GM19023 (cell line): ENCODE results near the gene VSIG4.

Source experiments
- ATAC-seq: cut with Tn5 transposase; IDR thresholded peaks from one replicate; pipeline ENCODE4 v1.9.1; 2021; ENCODE audit warnings: mild to moderate bottlenecking, moderate library complexity; ENCODE audit not compliant: unreplicated experiment

The VSIG4 gene

GRCh38 chrX:66024570-66024969, 15.3 kb downstream of the VSIG4 start:
- ATAC-seq, result no peak

GRCh38 chrX:66024092-66024467, 15.8 kb downstream of the VSIG4 start:
- no peak for ATAC-seq

GRCh38 chrX:66023385-66024091, 16.3 kb downstream of the VSIG4 start:
- ATAC-seq, result no peak

GRCh38 chrX:66022632-66023384, 17.1 kb downstream of the VSIG4 start:
- no peak for ATAC-seq

- no peak for ATAC-seq
Observed at GRCh38 chrX:66021765-66022631, 17.9 kb downstream of the VSIG4 start.

- no peak for ATAC-seq
Observed at GRCh38 chrX:66021401-66021764, 18.5 kb downstream of the VSIG4 start.

GRCh38 chrX:66020631-66021334, 19.1 kb downstream of the VSIG4 start:
- ATAC-seq, result no peak

- ATAC-seq, result no peak
Observed at GRCh38 chrX:66019974-66020373, 19.9 kb downstream of the VSIG4 start.

- no peak for ATAC-seq
Observed at GRCh38 chrX:66019310-66019652, 20.6 kb downstream of the VSIG4 start.

GRCh38 chrX:66018585-66019309, 21.1 kb downstream of the VSIG4 start:
- ATAC-seq, result no peak

- no peak for ATAC-seq
Observed at GRCh38 chrX:66017659-66018170, 22.2 kb downstream of the VSIG4 start.

GRCh38 chrX:66016905-66017658, 22.8 kb downstream of the VSIG4 start:
- ATAC-seq, result no peak

GRCh38 chrX:66015900-66016689, 23.8 kb downstream of the VSIG4 start:
- ATAC-seq, result peak; percentile 37

- ATAC-seq, result peak; percentile 20
Observed at GRCh38 chrX:66015152-66015831, 24.6 kb downstream of the VSIG4 start.

- ATAC-seq, result no peak
Observed at GRCh38 chrX:66014556-66014955, 25.3 kb downstream of the VSIG4 start.

- no peak for ATAC-seq
Observed at GRCh38 chrX:66014084-66014483, 25.8 kb downstream of the VSIG4 start.

GRCh38 chrX:66013194-66013816, 26.6 kb downstream of the VSIG4 start:
- ATAC-seq, result peak; percentile 21

- ATAC-seq, result no peak
Observed at GRCh38 chrX:66012094-66012534, 27.8 kb downstream of the VSIG4 start.
